ENCODE measurements around the gene SLC9A8. TPM values are rescaled to one million over a fixed set of nuclear protein-coding genes. Genes with fewer than 3 reads are reported as not detected.

SLC9A8 gene
- total RNA-seq, 2 experiments from 2014 or later = 22.0 to 30.3 TPM

- TF ChIP-seq CTCF (conservative IDR thresholded peaks at IDR 0.05; ENCODE audit: low read length) (no peak), EZH2phosphoT487 (IDR thresholded peaks at IDR 0.05; ENCODE audit: borderline replicate concordance, low read depth, low read length) (no peak)
Observed at GRCh38 chr20:49936153-49937026, 123.8 kb downstream of the SLC9A8 start, which contains the start of gene RNF114. RNF114 (plus strand) TSS chr20:49936397; CDS start chr20:49936413, 16 bp downstream.

GRCh38 chr20:49937027-49937929 is 124.7 kb downstream of the SLC9A8 start:
- intact Hi-C loops (cut with micrococcal nuclease; ENCODE audit: unreplicated experiment) = loop anchor here (5.0 kb wide), 1 partner anchor 215 kb away; the partner anchor contains the start of gene PEDS1
- H4K20me1 ChIP-seq (ENCODE audit: insufficient read depth, low read length) = peaks cover 16% of the 10 kb centered on the region; the same call in 1 of the 2 replicates
- no peak for TF ChIP-seq EZH2phosphoT487 (IDR thresholded peaks at IDR 0.05; ENCODE audit: borderline replicate concordance, low read depth, low read length)
- TF ChIP-seq CTCF (conservative IDR thresholded peaks at IDR 0.05; ENCODE audit: low read length) = no peak
- POLR2A ChIA-PET = interaction anchor here (0.5 to 1.5 kb wide), 6 partner anchors 14 to 1210 kb away, joined by 3 to 7 read pairs (median 3); no protein-coding TSS in a partner anchor
- no peaks in the 10 kb centered on the region for H3K9me3 ChIP-seq (ENCODE audit: low read length)
- H3K79me2 ChIP-seq (ENCODE audit: insufficient read depth, low read depth, low read length) = peaks cover 43% of the 10 kb centered on the region
- H3K4me3 ChIP-seq (ENCODE audit: low read depth, low read length, poor library complexity, severe bottlenecking) = peak overlapping the region; percentile 86
- TSS peak; percentile 61 for BruUV-seq (replicated peaks)
- peak overlapping the region; percentile 96 for H3K4me2 ChIP-seq (ENCODE audit: low read length)
- H3K9me2 ChIP-seq (ENCODE audit: insufficient read depth, low read length) = no peaks in the 10 kb centered on the region
- peaks cover 52% of the 10 kb centered on the region for H3K4me1 ChIP-seq (ENCODE audit: insufficient read depth, low read length, poor library complexity, severe bottlenecking)
- no peak for DNase-seq (ENCODE audit: low spot score)
- no peak overlapping the region; the same call in 1 of the 2 replicates for H2AFZ ChIP-seq (ENCODE audit: low read length)
- CTCF ChIA-PET (ENCODE audit: unreplicated experiment) = no interaction called here
- peak overlapping the region; percentile 19 for H3K27ac ChIP-seq (ENCODE audit: low read depth, low read length, poor library complexity, severe bottlenecking)
- peaks cover 30% of the 10 kb centered on the region for H3K36me3 ChIP-seq (ENCODE audit: insufficient read depth, low read length)

More at GRCh38 chr20:49936153-49937026, 123.8 kb downstream of the SLC9A8 start, which contains the start of gene RNF114:
- peak; percentile 96 for DNase-seq (ENCODE audit: low spot score)
- Histone ChIP-seq H2AFZ (ENCODE audit: low read length) (peak within 1 kb of the TSS; percentile 86), H3K36me3 (ENCODE audit: insufficient read depth, low read length) (peaks cover 21% of the 10 kb centered on the region), H3K4me1 (ENCODE audit: insufficient read depth, low read length, poor library complexity, severe bottlenecking) (peaks cover 52% of the 10 kb centered on the region), H3K9me2 (ENCODE audit: insufficient read depth, low read length) (no peaks in the 10 kb centered on the region), H3K9me3 (ENCODE audit: low read length) (no peaks in the 10 kb centered on the region), H3K4me3 (ENCODE audit: low read depth, low read length, poor library complexity, severe bottlenecking) (peak within 1 kb of the TSS; percentile 86), H3K4me2 (ENCODE audit: low read length) (peak within 1 kb of the TSS; percentile 96), H4K20me1 (ENCODE audit: insufficient read depth, low read length) (peaks cover 16% of the 10 kb centered on the region; the same call in 1 of the 2 replicates), H3K27ac (ENCODE audit: low read depth, low read length, poor library complexity, severe bottlenecking) (peak within 1 kb of the TSS; percentile 41), H3K79me2 (ENCODE audit: insufficient read depth, low read depth, low read length) (peaks cover 42% of the 10 kb centered on the region)
- ChIA-PET POLR2A (interaction anchor here (0.8 to 1.9 kb wide), 9 partner anchors 9 to 310 kb away, joined by 3 to 12 read pairs (median 3); partner anchors contain the start of gene SPATA2), CTCF (ENCODE audit: unreplicated experiment) (interaction anchor here (1.2 kb wide), 1 partner anchor 20 kb away, joined by 3 read pairs; no protein-coding TSS in a partner anchor)
- no TSS peak for BruUV-seq (replicated peaks)
- intact Hi-C loops (cut with micrococcal nuclease; ENCODE audit: unreplicated experiment) = loop anchor here (1.0 to 5.0 kb wide), 2 partner anchors 21 to 216 kb away; partner anchors contain the start of genes PEDS1 and SPATA2

All from OCI-LY7 (cell line).